IPS-20b (cell line): Measurements from ENCODE around the gene TCF4.

Experiments
- H3K27ac ChIP-seq: one replicate; pipeline ENCODE4 v1.5.1; 2013; ENCODE audit warnings: low read length
- H3K27me3 ChIP-seq: 2 replicates; pipeline ENCODE4 v1.6.1; 2013; ENCODE audit warnings: mild to moderate bottlenecking, low read length, inconsistent platforms; ENCODE audit not compliant: insufficient read depth
- H3K36me3 ChIP-seq: 2 replicates; pipeline ENCODE4 v1.6.1; 2013; ENCODE audit warnings: low read depth, mild to moderate bottlenecking, inconsistent platforms, low read length, moderate library complexity; ENCODE audit not compliant: insufficient read depth
- H3K4me1 ChIP-seq: 2 replicates; pipeline ENCODE4 v1.6.1; 2013; ENCODE audit warnings: mild to moderate bottlenecking, control low read depth, inconsistent platforms, low read length, moderate library complexity; ENCODE audit not compliant: insufficient read depth
- H3K4me3 ChIP-seq: 2 replicates; pipeline ENCODE4 v1.5.1; 2013; ENCODE audit warnings: mild to moderate bottlenecking, low read length, inconsistent platforms
- H3K9ac ChIP-seq: 2 replicates; pipeline ENCODE4 v1.6.1; 2013; ENCODE audit warnings: low read depth, mild to moderate bottlenecking, inconsistent platforms, low read length, moderate library complexity
- H3K9me3 ChIP-seq: 2 replicates; pipeline ENCODE4 v1.6.1; 2013; ENCODE audit warnings: mild to moderate bottlenecking, low read depth, low read length, inconsistent platforms; ENCODE audit not compliant: insufficient read depth

TCF4 gene

GRCh38 chr18:55499526-55499925 is 88.5 kb downstream of the TCF4 start:
- H3K27ac ChIP-seq, result no peak overlapping the region
- no peaks in the 10 kb centered on the region for H3K27me3 ChIP-seq
- no peaks in the 10 kb centered on the region for H3K9me3 ChIP-seq
- no peak overlapping the region for H3K9ac ChIP-seq
- no peaks in the 10 kb centered on the region for H3K36me3 ChIP-seq
- peaks cover 57% of the 10 kb centered on the region for H3K4me1 ChIP-seq
- H3K4me3 ChIP-seq, result no peak overlapping the region

GRCh38 chr18:55497825-55498403 is 90.1 kb downstream of the TCF4 start:
- Histone ChIP-seq H3K4me3 (no peak overlapping the region), H3K4me1 (peaks cover 53% of the 10 kb centered on the region), H3K9ac (no peak overlapping the region), H3K27ac (no peak overlapping the region), H3K36me3 (no peaks in the 10 kb centered on the region), H3K9me3 (no peaks in the 10 kb centered on the region), H3K27me3 (no peaks in the 10 kb centered on the region)

- Histone ChIP-seq H3K4me3 (no peak overlapping the region), H3K36me3 (no peaks in the 10 kb centered on the region), H3K9ac (no peak overlapping the region), H3K4me1 (peaks cover 34% of the 10 kb centered on the region), H3K27ac (no peak overlapping the region), H3K27me3 (no peaks in the 10 kb centered on the region), H3K9me3 (no peaks in the 10 kb centered on the region)
Observed at GRCh38 chr18:55494899-55495298, 93.1 kb downstream of the TCF4 start.

GRCh38 chr18:55494441-55494840 is 93.6 kb downstream of the TCF4 start:
- H3K4me3 ChIP-seq, result no peak overlapping the region
- H3K9me3 ChIP-seq, result no peaks in the 10 kb centered on the region
- H3K9ac ChIP-seq, result no peak overlapping the region
- peaks cover 35% of the 10 kb centered on the region for H3K4me1 ChIP-seq
- no peak overlapping the region for H3K27ac ChIP-seq
- H3K27me3 ChIP-seq, result no peaks in the 10 kb centered on the region
- H3K36me3 ChIP-seq, result no peaks in the 10 kb centered on the region

- no peaks in the 10 kb centered on the region for H3K27me3 ChIP-seq
- H3K4me3 ChIP-seq, result no peak overlapping the region
- H3K36me3 ChIP-seq, result no peaks in the 10 kb centered on the region
- H3K4me1 ChIP-seq, result peaks cover 52% of the 10 kb centered on the region; the same call in 1 of the 2 replicates
- no peak overlapping the region for H3K9ac ChIP-seq
- H3K27ac ChIP-seq, result no peak overlapping the region
- no peaks in the 10 kb centered on the region for H3K9me3 ChIP-seq
Observed at GRCh38 chr18:55491616-55492015, 96.4 kb downstream of the TCF4 start.

GRCh38 chr18:55489034-55489986 is 98.7 kb downstream of the TCF4 start:
- H3K4me3 ChIP-seq, result peak overlapping the region; percentile 30; the same call in 1 of the 2 replicates
- peak overlapping the region; percentile 14; the same call in 1 of the 2 replicates for H3K9ac ChIP-seq
- H3K27ac ChIP-seq, result no peak overlapping the region
- H3K27me3 ChIP-seq, result no peaks in the 10 kb centered on the region
- H3K4me1 ChIP-seq, result peaks cover 39% of the 10 kb centered on the region; the same call in 1 of the 2 replicates
- H3K36me3 ChIP-seq, result no peaks in the 10 kb centered on the region
- H3K9me3 ChIP-seq, result no peaks in the 10 kb centered on the region

- H3K9me3 ChIP-seq, result no peaks in the 10 kb centered on the region
- no peaks in the 10 kb centered on the region for H3K36me3 ChIP-seq
- peaks cover 39% of the 10 kb centered on the region; the same call in 1 of the 2 replicates for H3K4me1 ChIP-seq
- H3K9ac ChIP-seq, result no peak overlapping the region
- peak overlapping the region; percentile 30; the same call in 1 of the 2 replicates for H3K4me3 ChIP-seq
- no peaks in the 10 kb centered on the region for H3K27me3 ChIP-seq
- no peak overlapping the region for H3K27ac ChIP-seq
Observed at GRCh38 chr18:55488473-55488872, 99.5 kb downstream of the TCF4 start.

- H3K4me3 ChIP-seq, result peak overlapping the region; percentile 6; the same call in 1 of the 2 replicates
- no peaks in the 10 kb centered on the region for H3K9me3 ChIP-seq
- H3K4me1 ChIP-seq, result peaks cover 39% of the 10 kb centered on the region; the same call in 1 of the 2 replicates
- H3K36me3 ChIP-seq, result peaks cover 2% of the 10 kb centered on the region; the same call in 1 of the 2 replicates
- no peaks in the 10 kb centered on the region for H3K27me3 ChIP-seq
- no peak overlapping the region for H3K9ac ChIP-seq
- H3K27ac ChIP-seq, result no peak overlapping the region
Observed at GRCh38 chr18:55487997-55488396, 100.0 kb downstream of the TCF4 start.

GRCh38 chr18:55486936-55487335 is 101.1 kb downstream of the TCF4 start:
- no peak overlapping the region for H3K9ac ChIP-seq
- no peaks in the 10 kb centered on the region for H3K27me3 ChIP-seq
- H3K4me1 ChIP-seq, result peaks cover 35% of the 10 kb centered on the region; the same call in 1 of the 2 replicates
- no peak overlapping the region for H3K4me3 ChIP-seq
- H3K36me3 ChIP-seq, result peaks cover 4% of the 10 kb centered on the region; the same call in 1 of the 2 replicates
- H3K27ac ChIP-seq, result no peak overlapping the region
- H3K9me3 ChIP-seq, result no peaks in the 10 kb centered on the region

- peaks cover 4% of the 10 kb centered on the region; the same call in 1 of the 2 replicates for H3K36me3 ChIP-seq
Observed at GRCh38 chr18:55485666-55486065, 102.3 kb downstream of the TCF4 start.

GRCh38 chr18:55484773-55485172 is 103.2 kb downstream of the TCF4 start:
- no peaks in the 10 kb centered on the region for H3K9me3 ChIP-seq
- no peaks in the 10 kb centered on the region for H3K27me3 ChIP-seq
- peaks cover 4% of the 10 kb centered on the region; the same call in 1 of the 2 replicates for H3K36me3 ChIP-seq
- H3K9ac ChIP-seq, result no peak overlapping the region
- H3K4me3 ChIP-seq, result no peak overlapping the region
- H3K27ac ChIP-seq, result no peak overlapping the region
- peaks cover 27% of the 10 kb centered on the region; the same call in 1 of the 2 replicates for H3K4me1 ChIP-seq

More at GRCh38 chr18:55485666-55486065, 102.3 kb downstream of the TCF4 start:
- Histone ChIP-seq H3K4me1 (peaks cover 29% of the 10 kb centered on the region; the same call in 1 of the 2 replicates), H3K9ac (no peak overlapping the region), H3K9me3 (no peaks in the 10 kb centered on the region), H3K4me3 (no peak overlapping the region), H3K27me3 (no peaks in the 10 kb centered on the region), H3K27ac (no peak overlapping the region)
